H1 (cell line): ENCODE measurements around the gene PDE8A. TPM values are rescaled to one million over a fixed set of nuclear protein-coding genes. Genes with fewer than 3 reads are reported as not detected.

Experiments used
- KDM5A ChIP-seq: fragments of 200-600 bp; IDR thresholded peaks from 2 replicates; pipeline ENCODE4 v1.7.1; 2012; ENCODE audit warnings: mild to moderate bottlenecking, low read length, inconsistent platforms, mixed read lengths
- NRF1 ChIP-seq: IDR thresholded peaks from 2 replicates; pipeline ENCODE4 v1.6.1; 2011; ENCODE audit warnings: mild to moderate bottlenecking, low read depth, low read length, improper control_type of control experiment
- POLR2A ChIP-seq, 2 experiments: IDR thresholded peaks; 1 replicate in 1 of 2; 2 replicates in 1 of 2; pipeline ENCODE4 v1.6.1; 2011; ENCODE audit warnings: low read depth in 2 of 2, low read length in 2 of 2, mild to moderate bottlenecking in 2 of 2; ENCODE audit errors: control extremely low read depth in 1 of 2
- TEAD4 ChIP-seq: IDR thresholded peaks from 2 replicates; pipeline ENCODE4 v1.6.1; 2012; ENCODE audit warnings: low read depth, low read length, inconsistent platforms, mixed read lengths
- polyA plus RNA-seq, 7 experiments: library from polyadenylated mRNA; depleted of rRNA in 3 of 7; stranded (reverse) in 5 of 7; unstranded in 2 of 7; fragments of >200 nt in 5 of 7; fragments of 200-250 nt in 2 of 7; gene quantifications; 1 replicate in 5 of 7; 2 replicates in 1 of 7; 4 replicates in 1 of 7; pipeline versions ENCODE4 v1.2.1 to v1.2.3, GENCODE V29; 2011 to 2013; ENCODE audit warnings: missing spikeins in 2 of 7, mixed read lengths in 2 of 7
- total RNA-seq: library from RNA; stranded (reverse); fragmentation: NEBNext Ultra II Directional; extraction: Animal tissue kit (Norgen Biotek cat#: 25700); gene quantifications from 2 replicates; pipeline ENCODE4 v1.2.1, GENCODE V29; 2021

Gene PDE8A
- total and polyA plus RNA-seq, 2 of the 8 experiments (the other 6 are each of a cell fraction or from before 2014, with no cell fraction given) = 6.9 to 7.8 TPM

DNA sequence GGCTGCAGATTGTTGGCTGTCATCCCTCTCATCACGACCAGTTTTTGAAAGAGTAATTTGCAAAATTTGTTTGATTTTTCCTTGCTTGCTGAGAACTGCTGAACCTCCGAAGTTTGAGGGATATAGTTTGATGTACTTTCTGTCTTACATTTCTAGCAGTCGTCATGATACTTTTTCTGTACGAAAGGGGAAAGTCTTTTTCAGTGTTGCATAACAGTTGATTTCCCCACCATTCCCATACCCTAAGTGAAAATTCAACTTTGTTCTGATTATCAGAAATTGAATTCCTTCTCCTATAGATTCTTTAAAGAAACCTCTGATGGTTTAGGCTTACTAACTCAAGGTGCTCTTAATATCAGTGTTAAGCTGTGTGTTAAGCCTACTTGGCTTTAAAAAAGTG, 1.6 kb downstream of the PDE8A start (continued):
- TF ChIP-seq TEAD4 (no peak), POLR2A (IDR thresholded peaks at IDR 0.05; ENCODE audit: control extremely low read depth in 1 of 2, low read depth in 2 of 2, low read length in 2 of 2) (no peak), KDM5A (no peak), NRF1 (no peak)
